ENCODE results near the gene CDH6. TPM values are rescaled to one million over a fixed set of nuclear protein-coding genes. Genes with fewer than 3 reads are reported as not detected.

Gene CDH6
- total and polyA plus RNA-seq, 10 of the 15 experiments (the other 5 are each of a cell fraction or from before 2014, with no cell fraction given), result 0.01 TPM; not detected in 9

DNA sequence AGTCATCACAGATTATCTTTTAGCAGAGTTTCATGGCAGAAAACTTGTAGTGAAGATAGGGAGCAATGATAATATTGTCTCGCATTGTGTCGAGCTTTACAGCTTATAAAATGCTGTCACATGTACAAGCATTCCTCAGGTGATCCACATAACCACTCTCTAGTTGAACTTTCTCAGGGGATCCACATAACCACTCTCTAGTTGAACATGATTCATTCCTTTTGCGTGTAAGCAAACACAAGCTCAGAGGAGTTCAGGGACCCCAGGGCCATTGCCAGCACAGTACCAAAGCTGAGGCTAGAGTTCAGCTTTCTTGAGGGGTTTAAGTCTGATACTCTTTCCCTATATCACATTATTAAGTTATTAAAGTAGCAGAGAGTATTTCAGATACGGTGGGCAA lies 86.7 kb downstream of the CDH6 start (continued):
- TF ChIP-seq NKRF (conservative IDR thresholded peaks at IDR 0.05) (no peak), HDAC6 (IDR thresholded peaks at IDR 0.05; ENCODE audit: unreplicated experiment) (no peak), FOXM1 (IDR thresholded peaks at IDR 0.05; ENCODE audit: low read depth, low read length) (no peak), MTA3 (IDR thresholded peaks at IDR 0.05; ENCODE audit: borderline replicate concordance, low read length) (no peak), HCFC1 (IDR thresholded peaks at IDR 0.05; ENCODE audit: low read length) (no peak), TCF3 (IDR thresholded peaks at IDR 0.05; ENCODE audit: borderline replicate concordance, insufficient read depth, low read depth, low read length) (no peak), STAT1 (conservative IDR thresholded peaks at IDR 0.05) (no peak), POLR2AphosphoS5 (IDR thresholded peaks at IDR 0.05; ENCODE audit: low read length) (no peak), NR2C2 (IDR thresholded peaks at IDR 0.05; ENCODE audit: borderline replicate concordance, control insufficient read depth, insufficient read length, low read depth) (no peak)
- TF ChIP-seq, protein P1, sequence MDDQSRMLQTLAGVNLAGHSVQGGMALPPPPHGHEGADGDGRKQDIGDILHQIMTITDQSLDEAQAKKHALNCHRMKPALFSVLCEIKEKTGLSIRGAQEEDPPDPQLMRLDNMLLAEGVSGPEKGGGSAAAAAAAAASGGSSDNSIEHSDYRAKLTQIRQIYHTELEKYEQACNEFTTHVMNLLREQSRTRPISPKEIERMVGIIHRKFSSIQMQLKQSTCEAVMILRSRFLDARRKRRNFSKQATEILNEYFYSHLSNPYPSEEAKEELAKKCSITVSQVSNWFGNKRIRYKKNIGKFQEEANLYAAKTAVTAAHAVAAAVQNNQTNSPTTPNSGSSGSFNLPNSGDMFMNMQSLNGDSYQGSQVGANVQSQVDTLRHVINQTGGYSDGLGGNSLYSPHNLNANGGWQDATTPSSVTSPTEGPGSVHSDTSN (IDR thresholded peaks at IDR 0.05; ENCODE audit: insufficient replicate concordance, low read depth, low read length), result no peak
- TF ChIP-seq, protein P2, sequence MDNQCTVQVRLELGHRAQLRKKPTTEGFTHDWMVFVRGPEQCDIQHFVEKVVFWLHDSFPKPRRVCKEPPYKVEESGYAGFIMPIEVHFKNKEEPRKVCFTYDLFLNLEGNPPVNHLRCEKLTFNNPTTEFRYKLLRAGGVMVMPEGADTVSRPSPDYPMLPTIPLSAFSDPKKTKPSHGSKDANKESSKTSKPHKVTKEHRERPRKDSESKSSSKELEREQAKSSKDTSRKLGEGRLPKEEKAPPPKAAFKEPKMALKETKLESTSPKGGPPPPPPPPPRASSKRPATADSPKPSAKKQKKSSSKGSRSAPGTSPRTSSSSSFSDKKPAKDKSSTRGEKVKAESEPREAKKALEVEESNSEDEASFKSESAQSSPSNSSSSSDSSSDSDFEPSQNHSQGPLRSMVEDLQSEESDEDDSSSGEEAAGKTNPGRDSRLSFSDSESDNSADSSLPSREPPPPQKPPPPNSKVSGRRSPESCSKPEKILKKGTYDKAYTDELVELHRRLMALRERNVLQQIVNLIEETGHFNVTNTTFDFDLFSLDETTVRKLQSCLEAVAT (IDR thresholded peaks at IDR 0.05), result no peak
- TF ChIP-seq, protein P3, sequence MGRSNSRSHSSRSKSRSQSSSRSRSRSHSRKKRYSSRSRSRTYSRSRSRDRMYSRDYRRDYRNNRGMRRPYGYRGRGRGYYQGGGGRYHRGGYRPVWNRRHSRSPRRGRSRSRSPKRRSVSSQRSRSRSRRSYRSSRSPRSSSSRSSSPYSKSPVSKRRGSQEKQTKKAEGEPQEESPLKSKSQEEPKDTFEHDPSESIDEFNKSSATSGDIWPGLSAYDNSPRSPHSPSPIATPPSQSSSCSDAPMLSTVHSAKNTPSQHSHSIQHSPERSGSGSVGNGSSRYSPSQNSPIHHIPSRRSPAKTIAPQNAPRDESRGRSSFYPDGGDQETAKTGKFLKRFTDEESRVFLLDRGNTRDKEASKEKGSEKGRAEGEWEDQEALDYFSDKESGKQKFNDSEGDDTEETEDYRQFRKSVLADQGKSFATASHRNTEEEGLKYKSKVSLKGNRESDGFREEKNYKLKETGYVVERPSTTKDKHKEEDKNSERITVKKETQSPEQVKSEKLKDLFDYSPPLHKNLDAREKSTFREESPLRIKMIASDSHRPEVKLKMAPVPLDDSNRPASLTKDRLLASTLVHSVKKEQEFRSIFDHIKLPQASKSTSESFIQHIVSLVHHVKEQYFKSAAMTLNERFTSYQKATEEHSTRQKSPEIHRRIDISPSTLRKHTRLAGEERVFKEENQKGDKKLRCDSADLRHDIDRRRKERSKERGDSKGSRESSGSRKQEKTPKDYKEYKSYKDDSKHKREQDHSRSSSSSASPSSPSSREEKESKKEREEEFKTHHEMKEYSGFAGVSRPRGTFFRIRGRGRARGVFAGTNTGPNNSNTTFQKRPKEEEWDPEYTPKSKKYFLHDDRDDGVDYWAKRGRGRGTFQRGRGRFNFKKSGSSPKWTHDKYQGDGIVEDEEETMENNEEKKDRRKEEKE (IDR thresholded peaks at IDR 0.05), result no peak
